ENCODE data around the gene LARGE2. TPM values are rescaled to one million over a fixed set of nuclear protein-coding genes. Genes with fewer than 3 reads are reported as not detected.
A peak's percentile ranks its signal among the peaks of the same experiment; 100 is the strongest.

The LARGE2 gene
- total RNA-seq = not detected

DNA sequence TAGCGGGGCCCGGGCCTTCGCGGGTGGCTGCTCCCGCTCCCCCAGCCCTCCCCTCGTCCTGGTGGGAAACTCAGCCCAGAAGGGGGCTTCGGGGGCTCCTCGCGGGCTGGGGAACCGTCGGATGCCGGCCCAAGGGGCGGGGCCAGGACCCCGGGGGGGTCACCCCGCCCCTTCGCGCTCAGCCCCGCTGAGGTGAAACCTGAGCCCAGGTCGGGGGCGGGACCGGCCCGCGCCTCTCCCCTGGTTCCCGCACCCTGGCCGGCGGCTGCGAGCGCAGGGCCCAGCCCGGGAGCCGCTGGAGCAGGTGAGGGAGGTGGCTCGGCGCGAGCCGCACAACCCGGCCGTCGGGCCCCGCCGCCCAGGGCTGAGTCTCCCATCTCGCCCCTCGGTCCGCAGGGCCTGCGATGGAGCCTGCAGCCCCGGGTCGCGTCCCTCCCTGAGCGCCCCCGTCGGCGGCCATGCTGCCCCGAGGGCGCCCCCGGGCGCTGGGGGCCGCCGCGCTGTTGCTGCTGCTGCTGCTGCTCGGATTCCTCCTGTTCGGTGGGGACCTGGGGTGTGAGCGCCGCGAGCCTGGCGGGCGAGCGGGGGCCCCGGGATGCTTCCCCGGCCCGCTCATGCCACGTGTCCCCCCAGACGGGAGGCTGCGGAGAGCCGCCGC lies at the start of gene LARGE2:
LARGE2 (plus strand) TSS at position 232 of the 658 bp plus-strand sequence; CDS start at position 459, 227 bp downstream.
- Histone ChIP-seq H3K36me3 (no peaks in the 10 kb centered on the region), H3K4me3 (peak within 1 kb of the TSS in 3 of 4 donors; percentile 25 to 44 (median 30)), H3K27me3 (peaks cover 27 to 42% (median 33%) of the 10 kb centered on the region in 3 donors), H3K27ac (no peak within 1 kb of the TSS), H3K4me1 (peaks cover 6 to 7% of the 10 kb centered on the region in 2 donors), H3K9me3 (no peaks in the 10 kb centered on the region)
- DNase-seq = peak in 1 of 2 donors; percentile 5
- TF ChIP-seq POLR2A (IDR thresholded peaks at IDR 0.05) (no peak), CTCF (IDR thresholded peaks at IDR 0.05 in 4 of 5, conservative IDR thresholded peaks at IDR 0.05 in 1 of 5) (no peak)
- in situ Hi-C loops (cut with MboI; ENCODE audit: low sequenced_read_pairs in 4 of 4) (no loop called here), intact Hi-C loops (cut with DNase I; ENCODE audit: low total_unique reads) (no loop called here)
- no peak for ATAC-seq

GRCh38 chr11:45876401-45876800 lies 46.1 kb upstream of the LARGE2 start:
- H3K27me3 ChIP-seq = no peaks in the 10 kb centered on the region
- no peaks in the 10 kb centered on the region for H3K9me3 ChIP-seq
- intact Hi-C loops (cut with DNase I; ENCODE audit: low total_unique reads) = no loop called here
- in situ Hi-C loops (cut with MboI; ENCODE audit: low sequenced_read_pairs in 4 of 4) = no loop called here
- no peak for ATAC-seq
- H3K27ac ChIP-seq = no peak overlapping the region
- DNase-seq = no peak
- H3K4me3 ChIP-seq = no peak overlapping the region
- H3K36me3 ChIP-seq = peaks cover 0 to 80% of the 10 kb centered on the region in 2 donors
- peaks cover 0 to 13% of the 10 kb centered on the region in 2 donors for H3K4me1 ChIP-seq
- TF ChIP-seq CTCF (IDR thresholded peaks at IDR 0.05 in 4 of 5, conservative IDR thresholded peaks at IDR 0.05 in 1 of 5) (no peak), POLR2A (IDR thresholded peaks at IDR 0.05) (no peak)

- Histone ChIP-seq H3K4me3 (no peak overlapping the region), H3K27ac (no peak overlapping the region), H3K9me3 (no peaks in the 10 kb centered on the region), H3K36me3 (peaks cover 0 to 80% of the 10 kb centered on the region in 2 donors), H3K4me1 (peaks cover 0 to 16% of the 10 kb centered on the region in 2 donors), H3K27me3 (no peaks in the 10 kb centered on the region)
- DNase-seq = no peak
- no peak for TF ChIP-seq CTCF (IDR thresholded peaks at IDR 0.05 in 4 of 5, conservative IDR thresholded peaks at IDR 0.05 in 1 of 5)
- no peak for TF ChIP-seq POLR2A (IDR thresholded peaks at IDR 0.05)
- in situ Hi-C loops (cut with MboI; ENCODE audit: low sequenced_read_pairs in 4 of 4) (no loop called here), intact Hi-C loops (cut with DNase I; ENCODE audit: low total_unique reads) (no loop called here)
- ATAC-seq = no peak
These were observed 45.2 kb upstream of the LARGE2 start for GRCh38 chr11:45877221-45877620.

- no peak overlapping the region for H3K4me3 ChIP-seq
- in situ Hi-C loops (cut with MboI; ENCODE audit: low sequenced_read_pairs in 4 of 4) = no loop called here
- no peaks in the 10 kb centered on the region for H3K9me3 ChIP-seq
- no peak for ATAC-seq
- H3K36me3 ChIP-seq = peaks cover 0 to 74% of the 10 kb centered on the region in 2 donors
- TF ChIP-seq CTCF (IDR thresholded peaks at IDR 0.05 in 4 of 5, conservative IDR thresholded peaks at IDR 0.05 in 1 of 5) = no peak
- intact Hi-C loops (cut with DNase I; ENCODE audit: low total_unique reads) = no loop called here
- H3K27ac ChIP-seq = no peak overlapping the region
- DNase-seq = no peak
- peaks cover 0 to 16% of the 10 kb centered on the region in 2 donors for H3K4me1 ChIP-seq
- H3K27me3 ChIP-seq = no peaks in the 10 kb centered on the region
These were observed 44.6 kb upstream of the LARGE2 start for GRCh38 chr11:45877845-45878244.

Measured in gastrocnemius medialis (tissue), 4 donors.